SKM-1 (cell line): ENCODE measurements around the gene GLB1L.
"Not testable (repeated sequence)": the region's sequence is repeated elsewhere in the genome, so short reads cannot be mapped to it uniquely, and the experiment has no call there.

Source experiments
- DNase-seq: peaks from one replicate; lab custom pipeline; 2025; ENCODE audit not compliant: unreplicated experiment; lab: John Stamatoyannopoulos, UW

The GLB1L gene

DNA sequence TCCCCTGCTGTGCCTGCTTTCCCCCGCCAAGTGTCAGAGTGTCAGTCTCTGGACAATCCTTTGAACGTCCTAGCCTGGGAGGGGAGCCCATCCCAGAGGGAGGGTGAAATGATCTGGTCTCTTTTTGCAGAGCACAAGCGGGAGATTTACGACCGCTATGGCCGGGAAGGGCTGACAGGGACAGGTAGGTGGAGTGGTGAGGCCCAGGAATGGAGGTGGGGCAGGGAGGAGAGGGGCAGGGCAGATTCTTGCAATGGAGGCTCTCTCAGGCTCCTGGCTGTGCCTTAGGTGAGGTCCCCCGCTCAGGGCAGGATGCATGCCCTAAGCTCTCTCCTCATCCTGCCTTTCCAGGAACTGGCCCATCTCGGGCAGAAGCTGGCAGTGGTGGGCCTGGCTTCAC is 36.3 kb upstream of the GLB1L start:
- DNase-seq, result no peak

DNA sequence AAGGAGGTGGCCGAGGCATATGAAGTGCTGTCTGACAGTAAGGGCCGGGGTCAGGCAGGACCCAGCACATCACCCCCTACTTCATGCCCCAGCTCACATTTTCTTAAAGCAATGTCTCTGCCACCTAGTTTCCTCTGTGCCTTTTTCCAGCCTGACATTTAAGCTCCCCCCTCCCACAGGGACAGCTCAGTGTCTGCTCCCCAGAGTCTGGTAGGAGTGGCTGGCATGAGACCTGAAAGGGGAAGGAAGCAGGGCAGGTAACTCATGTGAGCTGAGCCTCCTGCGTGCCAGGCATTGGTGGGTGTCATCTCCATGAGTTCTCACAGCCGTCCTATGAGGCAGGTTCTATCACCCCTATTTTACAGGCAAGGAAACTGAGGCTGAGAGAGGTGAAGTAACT is 35.4 kb upstream of the GLB1L start:
- no peak for DNase-seq

DNA sequence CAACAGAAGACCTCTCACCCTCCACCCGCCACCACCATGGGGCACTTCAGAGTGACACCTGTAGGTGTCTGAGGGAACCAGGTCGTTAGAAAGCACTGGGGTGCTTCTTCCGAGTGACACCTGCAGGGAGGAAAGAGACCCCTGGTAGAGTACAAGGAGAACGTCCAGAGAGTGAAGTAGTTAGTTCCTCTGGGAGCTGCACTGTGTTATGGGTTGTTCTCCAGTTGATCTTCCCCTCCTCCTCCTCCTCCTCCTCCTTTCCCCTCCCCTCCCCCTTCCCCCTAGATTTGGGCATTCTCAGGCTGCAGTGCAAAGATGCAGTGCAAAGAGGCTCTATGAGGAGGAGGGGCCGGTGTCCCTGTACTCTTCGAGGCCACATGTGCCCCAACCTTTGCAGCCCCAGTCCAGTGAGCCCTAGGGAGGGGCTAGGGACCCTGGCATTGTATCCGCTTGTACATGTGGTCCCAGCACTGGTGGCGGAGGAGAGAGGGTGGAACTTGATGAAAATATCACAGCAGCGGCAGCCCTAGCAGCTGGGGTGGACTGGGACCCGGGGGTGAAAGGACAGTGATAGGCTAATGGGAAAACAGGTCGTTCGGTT is 34.8 kb upstream of the GLB1L start:
- no peak for DNase-seq

DNA sequence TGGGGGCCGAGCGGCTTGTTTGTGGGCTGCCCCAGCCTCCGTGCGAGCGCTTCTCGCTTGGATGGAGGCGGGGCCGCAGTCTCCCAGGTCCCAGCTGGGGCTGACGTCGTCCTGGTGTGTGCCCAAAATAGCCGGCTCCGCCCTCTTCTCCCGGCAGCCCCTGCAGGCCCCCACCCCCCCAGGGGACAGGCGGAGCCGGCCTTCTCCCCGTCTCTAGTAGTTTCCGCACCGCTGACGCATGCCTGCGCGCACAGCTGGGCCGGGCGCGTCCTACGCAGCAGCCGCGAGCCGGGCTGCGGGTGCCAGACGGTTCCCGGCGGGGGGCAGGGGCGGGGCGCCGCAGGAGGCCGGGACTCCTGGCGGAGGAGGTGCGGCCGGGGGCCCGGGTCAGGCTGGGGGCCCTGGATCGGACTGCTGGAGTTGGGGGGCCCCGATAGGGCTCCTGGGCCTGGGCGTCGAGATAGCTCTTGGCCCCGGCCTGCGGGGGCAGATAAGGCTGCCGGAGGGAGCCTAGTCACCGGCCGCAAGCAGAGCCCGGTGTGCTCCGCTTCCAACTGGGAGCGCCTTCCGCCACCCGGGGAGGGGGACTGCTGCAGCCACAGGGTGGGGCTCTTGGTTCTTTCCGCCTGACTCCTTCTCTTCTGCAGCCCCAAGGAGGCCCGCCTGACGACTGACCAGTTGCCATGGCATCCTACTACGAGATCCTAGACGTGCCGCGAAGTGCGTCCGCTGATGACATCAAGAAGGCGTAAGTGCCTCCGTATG is 34.1 kb upstream of the GLB1L start, which contains the start of gene DNAJB2:
DNAJB2 (plus strand) TSS at position 216 of the 765 bp plus-strand sequence; CDS start at position 684, 468 bp downstream.
- peak; percentile 96 for DNase-seq

DNA sequence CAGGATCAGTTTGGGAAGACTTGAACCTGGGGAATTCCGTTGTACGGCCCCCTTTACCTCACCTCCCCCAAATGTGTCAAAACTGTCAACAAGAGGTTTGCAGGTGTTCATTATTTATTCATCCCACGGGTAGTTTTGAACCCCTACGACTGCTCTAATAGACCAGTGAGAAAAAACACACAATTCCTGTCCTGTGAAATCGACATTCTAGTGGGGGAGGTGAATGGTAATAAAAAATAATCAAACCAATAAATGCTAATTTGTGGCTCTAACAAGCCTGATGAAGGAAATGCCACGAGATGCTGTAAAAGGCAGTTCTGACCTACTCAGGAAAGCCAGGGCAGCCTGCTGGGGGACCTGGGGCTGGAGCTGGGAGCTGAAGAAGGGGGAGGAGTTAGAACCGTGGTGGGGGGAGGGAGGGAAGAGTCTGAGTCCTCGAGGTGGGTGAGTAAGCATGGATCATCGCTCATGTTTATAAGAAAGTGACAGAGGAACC is 33.5 kb upstream of the GLB1L start:
- DNase-seq, result no peak

DNA sequence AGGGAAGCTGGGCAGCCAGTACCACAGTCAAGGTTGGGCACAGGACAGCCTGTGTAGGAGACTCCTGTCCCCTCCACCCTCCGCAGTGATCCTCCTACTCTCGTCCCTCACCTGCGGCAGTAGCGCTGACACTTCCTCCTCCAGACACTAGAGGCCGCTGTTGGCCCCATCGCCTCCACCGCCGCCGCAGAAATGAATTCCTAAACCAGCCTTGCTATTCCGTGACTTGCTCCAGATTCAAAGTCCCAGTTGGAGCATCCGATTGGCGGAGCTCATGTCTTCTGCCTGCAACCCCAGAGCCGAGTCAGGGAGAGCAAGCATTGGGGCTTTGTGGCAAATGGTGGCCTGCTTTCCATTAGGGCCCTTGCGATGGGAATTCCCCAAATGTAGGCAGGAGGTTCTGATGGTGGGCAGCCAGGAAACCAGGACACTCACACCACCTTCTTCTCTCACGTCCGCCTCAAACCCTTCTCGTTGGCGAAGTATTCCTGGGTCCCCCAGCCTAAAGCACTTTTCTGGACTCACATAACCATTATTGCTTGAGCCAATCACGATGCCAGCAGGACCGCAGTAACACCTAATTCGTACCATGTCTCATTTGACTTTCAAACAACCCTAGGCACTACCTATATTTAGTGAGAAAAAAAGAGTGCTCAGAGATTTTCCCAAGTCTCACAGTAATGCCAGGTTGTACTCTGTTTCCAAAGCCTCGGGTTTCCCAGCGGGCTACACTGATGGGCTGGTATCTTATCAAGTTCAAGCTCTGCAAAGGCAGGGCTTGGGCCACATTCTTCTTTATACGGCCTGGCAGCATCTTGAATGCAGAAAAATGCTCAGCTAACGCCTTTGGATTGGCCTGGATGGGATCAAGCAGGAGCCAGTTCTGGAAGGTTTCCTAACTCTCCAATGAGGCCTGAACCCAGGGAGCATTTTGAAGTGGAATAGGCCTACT is 32.7 kb upstream of the GLB1L start:
- DNase-seq, result peak; percentile 56

DNA sequence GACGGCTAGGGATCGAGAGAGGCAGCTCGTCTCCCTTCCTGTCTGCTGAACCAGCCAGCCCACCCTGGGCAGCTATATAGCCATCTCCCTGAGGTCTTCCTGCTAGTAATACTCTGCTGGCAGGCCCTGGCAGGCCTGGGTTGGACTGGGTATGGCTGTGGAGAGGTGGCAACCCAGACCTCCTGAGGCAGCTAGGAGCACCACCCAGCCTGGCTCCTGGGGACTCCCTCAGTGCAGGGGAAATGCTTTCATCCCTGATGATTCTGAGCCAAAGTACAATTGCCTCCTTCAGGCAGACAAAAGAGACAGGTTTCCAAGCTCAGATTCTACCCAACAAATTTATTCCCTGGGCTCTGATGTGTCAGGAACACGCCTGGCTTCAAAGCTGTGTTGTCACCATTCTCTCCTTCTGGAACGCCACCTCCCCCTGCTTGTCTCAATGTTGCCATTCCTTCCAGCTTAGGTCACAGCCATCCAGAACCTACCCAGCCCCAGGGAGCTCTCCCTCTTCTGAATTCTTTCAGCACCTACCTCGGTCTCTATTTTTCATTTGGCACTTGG is 29.2 kb upstream of the GLB1L start:
- no peak for DNase-seq

DNA sequence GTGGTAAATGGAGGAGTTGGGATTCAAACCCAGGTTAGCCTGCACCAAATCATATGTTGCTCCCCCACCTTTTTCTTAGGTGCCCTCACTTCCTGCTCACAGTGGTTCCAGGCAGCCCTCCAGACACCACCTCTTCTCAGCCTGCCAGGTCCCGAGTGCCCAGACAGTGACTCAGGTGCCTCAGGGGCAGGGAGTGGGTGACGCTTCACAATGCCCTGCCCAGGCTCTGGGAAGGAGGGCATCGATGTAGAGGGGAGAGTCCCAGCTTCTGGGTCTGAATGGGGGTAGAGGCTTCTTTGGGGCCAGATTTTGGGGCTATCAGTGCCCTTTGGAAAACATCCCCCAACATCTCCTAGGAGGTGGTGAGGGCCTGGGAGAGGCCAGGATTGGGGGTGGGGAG is 28.7 kb upstream of the GLB1L start:
- no peak for DNase-seq

DNA sequence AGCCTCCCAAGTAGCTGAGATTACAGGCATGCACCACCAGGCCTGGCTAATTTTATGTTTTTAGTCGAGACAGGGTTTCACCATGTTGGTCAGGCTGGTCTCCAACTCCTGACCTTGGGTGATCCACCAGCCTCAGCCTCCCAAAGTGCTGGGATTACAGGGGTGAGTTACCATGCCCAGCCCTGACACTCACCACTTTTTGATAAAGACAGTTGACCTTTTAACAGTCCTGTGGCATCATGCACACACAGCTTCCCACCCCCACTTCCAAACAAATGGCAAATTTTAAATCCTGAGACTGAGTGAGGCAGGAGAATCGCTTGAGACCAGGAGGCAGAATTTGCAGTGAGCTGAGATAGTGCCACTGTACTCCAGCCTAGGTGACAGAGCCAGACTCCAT is 27.8 kb upstream of the GLB1L start:
- no peak for DNase-seq

DNA sequence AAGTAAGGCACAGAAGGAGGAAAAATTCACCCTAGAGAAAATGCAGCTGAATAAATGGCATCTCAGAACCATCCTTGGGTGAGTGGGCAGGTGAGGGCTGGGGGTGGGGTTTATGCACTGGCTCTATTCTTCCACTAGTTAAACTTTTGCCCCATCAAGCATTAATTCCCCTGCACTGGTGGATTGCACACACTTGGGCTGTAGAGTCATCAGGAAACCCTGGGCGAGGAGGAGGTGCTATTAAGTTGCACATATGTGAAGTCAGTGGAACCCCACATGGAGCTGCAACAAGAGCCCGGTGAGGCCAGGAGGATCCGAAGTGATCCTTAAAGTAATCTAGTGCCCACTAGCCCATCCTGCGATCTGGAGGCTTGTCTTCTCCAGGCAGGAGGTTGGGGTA is 27.1 kb upstream of the GLB1L start:
- DNase-seq, result no peak

DNA sequence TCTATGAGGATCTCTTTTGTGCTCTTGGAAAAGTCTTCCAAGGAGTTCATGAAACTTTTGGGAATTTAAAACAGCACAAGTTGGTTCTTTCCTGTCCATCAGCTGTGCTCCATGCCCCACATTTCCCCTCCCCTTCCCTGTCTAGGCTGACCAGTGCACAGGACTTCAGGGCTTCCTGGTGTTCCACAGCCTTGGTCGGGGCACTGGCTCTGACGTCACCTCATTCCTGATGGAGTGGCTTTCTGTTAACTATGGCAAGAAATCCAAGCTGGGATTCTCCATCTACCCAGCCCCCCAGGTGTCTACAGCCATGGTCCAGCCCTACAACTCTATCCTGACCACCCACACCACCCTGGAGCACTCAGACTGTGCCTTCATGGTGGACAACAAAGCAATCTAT is 25.8 kb upstream of the GLB1L start:
- no peak for DNase-seq

DNA sequence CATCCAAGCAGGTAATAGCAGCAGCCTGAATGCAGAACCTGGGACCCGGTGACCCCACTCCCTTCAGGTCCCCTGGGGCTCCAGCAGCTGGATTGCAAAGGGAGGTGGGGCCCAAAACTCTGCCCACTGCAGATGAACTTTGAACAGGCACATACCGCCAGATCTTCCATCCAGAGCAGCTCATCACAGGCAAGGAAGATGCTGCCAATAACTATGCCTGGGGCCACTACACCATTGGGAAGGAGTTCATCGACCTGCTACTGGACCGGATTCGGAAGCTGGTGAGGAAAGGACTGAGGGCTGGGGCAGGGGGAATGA is 24.8 kb upstream of the GLB1L start:
- no peak for DNase-seq

DNA sequence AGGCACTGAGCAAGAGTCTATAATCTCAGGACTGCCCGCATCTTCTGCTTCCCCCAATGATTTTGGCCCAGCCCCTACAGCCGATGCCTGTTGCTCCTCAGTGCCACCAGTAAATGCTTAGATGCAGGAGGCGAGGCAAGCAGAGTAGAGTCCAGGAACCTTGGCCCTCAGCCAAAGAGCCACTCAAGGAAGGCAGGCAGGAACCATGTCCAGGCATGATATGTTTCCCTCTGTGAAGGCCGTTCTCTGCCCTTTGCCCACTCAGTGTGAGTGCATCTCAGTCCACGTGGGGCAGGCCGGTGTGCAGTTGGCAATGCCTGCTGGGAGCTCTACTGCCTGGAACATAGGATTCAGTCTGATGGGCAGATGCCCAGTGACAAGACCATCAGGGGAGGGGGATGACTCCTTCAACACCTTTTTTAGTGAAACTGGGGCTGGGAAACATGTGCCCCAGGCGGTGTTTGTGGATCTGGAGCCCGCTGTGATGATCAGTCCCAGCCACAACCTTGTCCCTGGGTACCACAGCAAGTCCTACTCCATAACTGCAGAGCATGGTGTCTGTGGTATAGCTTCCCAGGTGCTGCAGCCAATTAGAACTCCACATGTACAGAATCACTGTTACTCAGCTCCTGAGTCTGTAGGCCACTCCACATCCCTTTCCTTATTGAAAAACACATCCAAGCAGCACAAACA is 24.3 kb upstream of the GLB1L start:
- DNase-seq, result no peak

DNA sequence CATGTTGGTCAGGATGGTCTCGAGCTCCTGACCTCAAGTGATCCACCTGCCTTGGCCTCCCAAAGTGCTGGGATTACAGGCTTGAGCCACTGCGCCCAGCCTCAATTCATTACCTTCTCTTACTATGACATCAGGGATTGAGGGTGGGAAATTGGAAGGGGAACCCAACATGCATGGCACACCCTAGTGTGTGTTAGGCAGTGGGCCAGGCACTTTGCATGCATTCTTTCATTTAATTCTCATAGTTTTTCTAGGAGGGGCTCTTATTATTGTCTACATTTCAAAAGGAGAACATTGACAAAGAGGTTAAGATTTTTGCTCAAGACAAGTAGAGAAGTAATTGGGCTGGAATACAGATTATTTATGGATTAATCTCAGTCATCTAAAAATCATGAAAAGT is 23.1 kb upstream of the GLB1L start:
- DNase-seq, result no peak

DNA sequence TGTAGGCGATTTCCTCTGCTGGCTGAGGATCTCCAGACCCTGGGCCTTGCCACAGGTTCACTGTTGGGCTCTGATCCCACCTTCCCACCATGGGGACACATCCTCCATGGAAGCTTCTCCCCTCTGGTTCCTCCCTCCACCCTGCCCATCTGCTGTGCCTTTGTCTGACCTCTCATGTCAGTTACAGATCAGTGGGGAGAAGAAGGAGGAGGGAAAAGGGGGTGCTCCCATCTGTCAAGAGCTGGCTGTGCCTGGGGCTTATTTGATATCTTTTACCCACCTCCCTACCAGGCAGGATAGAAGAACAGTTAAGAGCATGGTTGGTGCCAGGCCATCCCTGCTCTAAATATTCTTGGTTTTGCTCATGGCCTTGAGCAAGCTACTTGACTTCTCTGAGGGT is 21.6 kb upstream of the GLB1L start:
- DNase-seq, result no peak

DNA sequence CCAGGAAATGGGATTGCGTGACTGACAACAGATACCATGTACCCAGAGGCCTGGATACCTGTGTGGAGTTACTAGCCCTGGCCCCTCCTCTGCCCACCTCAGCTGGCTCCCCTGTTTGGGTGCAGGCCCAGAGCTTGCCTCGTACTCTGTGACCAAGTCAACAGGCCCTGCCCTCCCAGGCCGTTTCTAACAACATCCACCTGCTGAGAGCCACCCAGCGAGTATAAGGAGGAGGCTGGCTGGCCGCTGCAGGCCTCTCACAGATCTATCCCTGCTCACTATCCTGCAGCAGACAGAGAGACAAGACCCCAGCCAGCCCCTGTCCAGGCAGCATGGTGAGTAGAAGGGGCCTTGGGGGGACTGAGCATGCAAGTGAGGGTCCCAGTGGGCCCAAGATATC is 21.0 kb upstream of the GLB1L start:
- no peak for DNase-seq

DNA sequence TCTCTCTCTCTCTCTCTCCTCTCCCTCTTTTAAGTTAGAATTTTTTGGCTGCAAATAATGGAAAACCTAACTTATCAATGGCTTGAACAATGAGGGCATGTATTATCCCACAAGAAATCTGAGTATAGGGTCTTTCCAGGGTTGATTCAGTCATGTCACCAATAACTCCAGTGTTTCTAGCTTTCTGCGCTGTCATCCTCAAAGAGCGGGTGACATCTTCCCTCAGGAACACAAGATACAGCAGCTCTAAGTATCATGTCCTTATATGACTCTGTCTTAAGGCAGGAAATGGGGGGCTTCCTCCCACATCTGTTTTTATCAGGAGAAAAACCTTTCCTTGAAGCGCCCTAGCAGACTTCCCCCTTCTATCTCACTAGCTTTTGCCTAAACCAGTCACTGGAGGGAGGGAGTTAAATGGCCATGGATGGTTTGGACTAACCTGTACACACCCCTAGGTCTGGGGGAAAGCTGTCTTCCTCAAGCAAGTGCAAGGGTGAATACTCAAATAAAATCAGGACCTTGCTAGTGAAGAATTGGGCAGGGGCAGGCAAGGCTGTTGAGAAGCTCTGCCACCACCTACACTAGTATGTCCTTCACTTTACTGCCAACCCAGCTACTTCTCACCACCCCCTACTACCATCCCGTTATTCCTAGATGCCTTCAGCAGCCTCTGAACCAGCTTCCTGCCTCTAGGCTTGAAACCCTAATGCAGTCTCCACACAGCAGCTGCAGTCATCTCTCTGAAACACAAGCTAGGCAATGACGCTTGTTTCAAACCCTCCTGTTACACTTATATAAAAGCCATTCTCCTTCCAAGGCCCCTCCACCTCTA is 16.0 kb upstream of the GLB1L start:
- no peak for DNase-seq

DNA sequence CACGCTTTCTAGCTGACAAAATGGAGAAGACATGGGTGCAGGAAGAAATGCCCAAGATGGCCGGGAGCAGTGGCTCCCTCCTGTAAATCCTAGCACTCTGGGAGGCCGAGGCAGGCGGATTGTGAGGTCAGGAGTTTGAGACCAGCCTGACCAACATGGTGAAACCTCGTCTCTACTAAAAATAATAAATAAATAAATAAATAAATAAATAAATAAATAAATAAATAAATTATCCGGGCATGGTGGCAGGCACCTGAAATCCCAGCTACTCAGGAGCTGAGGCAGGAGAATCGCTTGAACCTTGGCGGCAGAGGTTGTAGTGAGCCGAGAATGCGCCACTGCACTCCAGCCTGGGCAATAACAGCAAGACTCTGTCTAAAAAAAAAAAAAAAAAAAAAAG is 13.7 kb upstream of the GLB1L start:
- DNase-seq, result not testable (repeated sequence)

DNA sequence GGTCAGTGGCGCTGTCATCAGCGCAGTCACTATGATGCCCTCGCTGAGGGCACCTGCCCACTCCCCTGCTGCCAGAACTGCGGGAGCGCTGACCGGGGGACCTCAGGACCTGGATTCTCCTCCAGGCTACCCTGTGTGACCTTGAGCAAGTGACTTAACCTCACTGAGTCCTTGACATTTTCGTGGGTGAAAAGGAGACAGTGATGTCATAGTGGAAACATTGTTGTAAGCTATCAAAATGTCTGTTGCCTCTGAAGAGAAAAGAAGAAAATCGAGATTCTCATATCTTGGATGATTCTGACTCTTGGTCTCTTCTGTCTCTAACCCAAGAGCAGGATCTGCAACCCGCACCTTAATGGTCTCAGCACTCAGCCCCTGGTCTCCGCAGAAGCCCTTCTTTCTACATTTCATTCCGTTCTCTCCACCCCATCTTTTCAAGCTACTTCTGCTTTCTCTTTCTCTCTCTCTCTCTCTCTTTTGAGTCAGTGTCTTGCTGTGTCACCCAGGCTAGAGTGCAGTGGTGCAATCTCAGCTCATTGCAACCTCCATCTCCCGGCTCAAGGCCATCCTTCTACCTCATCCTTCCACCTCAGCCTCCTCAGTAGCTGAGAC is 9.5 kb upstream of the GLB1L start:
- peak; percentile 65 for DNase-seq
